ENCODE measurements around the gene AQP11. TPM values are rescaled to one million over a fixed set of nuclear protein-coding genes. Genes with fewer than 3 reads are reported as not detected.

The AQP11 gene
- total and polyA plus RNA-seq, 2 donors (not counting 3 experiments of a cell fraction or from before 2014, with no cell fraction given) = 0.22 to 0.55 TPM

DNA sequence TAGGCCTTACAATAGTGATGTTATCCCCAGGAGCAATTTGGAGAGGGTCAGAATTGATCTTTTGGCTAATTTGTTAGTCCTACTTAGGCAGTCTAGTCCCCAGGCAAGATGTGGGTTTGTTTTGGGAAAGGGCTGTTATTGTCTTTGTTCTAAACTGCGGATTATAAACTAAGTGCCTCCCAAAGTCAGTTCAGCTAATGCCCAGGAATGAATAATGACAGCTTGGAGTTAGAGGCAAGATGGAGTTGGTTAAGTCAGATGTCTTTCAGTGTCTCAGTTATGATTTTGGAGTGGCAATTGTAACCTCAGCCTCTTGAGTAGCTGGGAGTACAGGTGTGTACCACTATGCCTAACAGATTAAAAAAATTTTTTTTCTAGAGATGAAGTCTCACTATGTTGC is 55.1 kb downstream of the AQP11 start:
- intact Hi-C loops (cut with micrococcal nuclease) = no loop called here

More for the DNA sequence above, 55.1 kb downstream of the AQP11 start:
- no peaks in the 10 kb centered on the region for H3K9me3 ChIP-seq (replicated peaks; ENCODE audit: control insufficient read depth, insufficient read depth, low read length)
- H3K9me1 ChIP-seq (replicated peaks; ENCODE audit: control insufficient read depth, extremely low read depth, insufficient read depth, low read length) = no peaks in the 10 kb centered on the region
- no peaks in the 10 kb centered on the region for H3K79me2 ChIP-seq (ENCODE audit: control insufficient read depth, insufficient read depth, low read length)
- TF ChIP-seq FOS (IDR thresholded peaks at IDR 0.05; ENCODE audit: borderline replicate concordance, insufficient read depth, low read length) (no peak), MAX (IDR thresholded peaks at IDR 0.05; ENCODE audit: insufficient read depth, insufficient read length) (no peak), CTCF (IDR thresholded peaks at IDR 0.05; ENCODE audit: extremely low read depth in 1 of 2, insufficient read depth in 1 of 2, low read depth in 1 of 2, low read length in 2 of 2) (no peak), POLR2A (IDR thresholded peaks at IDR 0.05; ENCODE audit: low read depth, low read length) (no peak), GATA2 (IDR thresholded peaks at IDR 0.05; ENCODE audit: insufficient read depth, insufficient read length, low read depth, low read length) (no peak), POLR2AphosphoS5 (IDR thresholded peaks at IDR 0.05; ENCODE audit: insufficient read depth, low read depth, low read length) (no peak), MYC (IDR thresholded peaks at IDR 0.05; ENCODE audit: low read depth, low read length) (no peak), JUN (IDR thresholded peaks at IDR 0.05; ENCODE audit: borderline replicate concordance, insufficient read depth, insufficient read length, low read depth) (no peak), EZH2 (IDR thresholded peaks at IDR 0.05; ENCODE audit: borderline replicate concordance, low read depth, low read length, severe bottlenecking) (no peak)
- no TSS peak for BruUV-seq (replicated peaks)
- no peaks in the 10 kb centered on the region for H4K20me1 ChIP-seq (replicated peaks; ENCODE audit: control insufficient read depth, extremely low read depth, insufficient read depth, low read length)
- POLR2A ChIA-PET = no interaction called here
- DNase-seq (ENCODE audit: low read depth, low spot score) = no peak
- dilution Hi-C loops (cut with MboI; ENCODE audit: extremely low pct_ligation_motif_present, low sequenced_read_pairs) = no loop called here
- no peak overlapping the region for H3K27ac ChIP-seq (ENCODE audit: insufficient read depth, low read depth, low read length)
- no peak overlapping the region for H3K9ac ChIP-seq (replicated peaks; ENCODE audit: extremely low read depth, insufficient read depth, low read length)
- no peaks in the 10 kb centered on the region for H3K27me3 ChIP-seq (ENCODE audit: control insufficient read depth in 2 of 2, insufficient read depth in 2 of 2, low read length in 2 of 2)
- H3K4me1 ChIP-seq (ENCODE audit: control insufficient read depth, extremely low read depth, insufficient read depth, low read length) = no peaks in the 10 kb centered on the region
- H3K4me2 ChIP-seq (ENCODE audit: insufficient read depth, low read length) = no peak overlapping the region
- CTCF ChIA-PET = no interaction called here
- no peak for FAIRE-seq
- H3K36me3 ChIP-seq (ENCODE audit: control insufficient read depth in 2 of 2, extremely low read depth in 1 of 2, insufficient read depth in 2 of 2, low read length in 2 of 2) = no peaks in the 10 kb centered on the region
- no peak overlapping the region for H2AFZ ChIP-seq (ENCODE audit: low read depth, low read length)
- no peak overlapping the region for H3K4me3 ChIP-seq (replicated peaks in 1 of 3; ENCODE audit: insufficient read depth in 1 of 3, low read depth in 1 of 3, low read length in 3 of 3)

Measured in endothelial cell of umbilical vein (primary cell).